ENCODE results near the gene CDRT15.
A peak's percentile ranks its signal among the peaks of the same experiment; 100 is the strongest.
"Not testable (repeated sequence)": the region's sequence is repeated elsewhere in the genome, so short reads cannot be mapped to it uniquely, and the experiment has no call there.

Gene CDRT15

GRCh38 chr17:14236762-14237161 is at the start of gene CDRT15:
CDRT15 (minus strand) TSS chr17:14236862; CDS start chr17:14236833, 29 bp downstream.
- DNase-seq (ENCODE audit: low read depth in 3 of 3): not testable (repeated sequence)

GRCh38 chr17:14282726-14283125 is 46.1 kb upstream of the CDRT15 start:
- no peak for DNase-seq (ENCODE audit: low read depth in 3 of 3)

GRCh38 chr17:14281530-14281929 is 44.9 kb upstream of the CDRT15 start:
- no peak for DNase-seq (ENCODE audit: low read depth in 3 of 3)

- no peak for DNase-seq (ENCODE audit: low read depth in 3 of 3)
Observed at GRCh38 chr17:14276535-14277250, 40.0 kb upstream of the CDRT15 start.

- DNase-seq (ENCODE audit: low read depth in 3 of 3): no peak
Observed at GRCh38 chr17:14270508-14270907, 33.8 kb upstream of the CDRT15 start.

- no peak for DNase-seq (ENCODE audit: low read depth in 3 of 3)
Observed at GRCh38 chr17:14269473-14269872, 32.8 kb upstream of the CDRT15 start.

GRCh38 chr17:14268264-14268663 is 31.6 kb upstream of the CDRT15 start:
- DNase-seq (ENCODE audit: low read depth in 3 of 3): peak in 1 of 3 experiments; percentile 0

GRCh38 chr17:14261406-14261805 is 24.7 kb upstream of the CDRT15 start:
- no peak for DNase-seq (ENCODE audit: low read depth in 3 of 3)

GRCh38 chr17:14245629-14246028 is 9.0 kb upstream of the CDRT15 start:
- no peak for DNase-seq (ENCODE audit: low read depth in 3 of 3)

- no peak for DNase-seq (ENCODE audit: low read depth in 3 of 3)
Observed at GRCh38 chr17:14245002-14245401, 8.3 kb upstream of the CDRT15 start.

- not testable (repeated sequence) for DNase-seq (ENCODE audit: low read depth in 3 of 3)
Observed at GRCh38 chr17:14239271-14239670, 2.6 kb upstream of the CDRT15 start.

GRCh38 chr17:14236032-14236431 is 630 bp downstream of the CDRT15 start:
- DNase-seq (ENCODE audit: low read depth in 3 of 3): not testable (repeated sequence)

GRCh38 chr17:14235047-14235446 is 1.6 kb downstream of the CDRT15 start:
- not testable (repeated sequence) for DNase-seq (ENCODE audit: low read depth in 3 of 3)

GRCh38 chr17:14231187-14231586 is 5.5 kb downstream of the CDRT15 start:
- not testable (repeated sequence) for DNase-seq (ENCODE audit: low read depth in 3 of 3)

GRCh38 chr17:14228903-14229302 is 7.8 kb downstream of the CDRT15 start:
- DNase-seq (ENCODE audit: low read depth in 3 of 3): no peak

- DNase-seq (ENCODE audit: low read depth in 3 of 3): no peak
Observed at GRCh38 chr17:14227052-14227451, 9.6 kb downstream of the CDRT15 start.

GRCh38 chr17:14225254-14225980 is 11.2 kb downstream of the CDRT15 start:
- no peak for DNase-seq (ENCODE audit: low read depth in 3 of 3)

GRCh38 chr17:14222611-14223010 is 14.1 kb downstream of the CDRT15 start:
- no peak for DNase-seq (ENCODE audit: low read depth in 3 of 3)

- no peak for DNase-seq (ENCODE audit: low read depth in 3 of 3)
Observed at GRCh38 chr17:14214271-14214670, 22.4 kb downstream of the CDRT15 start.

- DNase-seq (ENCODE audit: low read depth in 3 of 3): no peak
Observed at GRCh38 chr17:14212401-14212800, 24.3 kb downstream of the CDRT15 start.

GRCh38 chr17:14211801-14212200 is 24.9 kb downstream of the CDRT15 start:
- DNase-seq (ENCODE audit: low read depth in 3 of 3): peak in 1 of 3 experiments; percentile 29

- no peak for DNase-seq (ENCODE audit: low read depth in 3 of 3)
Observed at GRCh38 chr17:14211246-14211645, 25.4 kb downstream of the CDRT15 start.

GRCh38 chr17:14209215-14209614 is 27.4 kb downstream of the CDRT15 start:
- DNase-seq (ENCODE audit: low read depth in 3 of 3): no peak

Measured in stimulated activated CD4-positive, alpha-beta T cell treated with anti-CD3 and anti-CD28 coated beads, TNF-alpha, amount 100 ng/mL, for 24 hours (primary cell).